HCT116 (cell line): ENCODE results near the gene ESRP2.

Experiments used
- EZH2 ChIP-seq: fragments of 200-600 bp; sonication (generic); IDR thresholded peaks from 2 replicates; pipeline ENCODE4 v1.6.1; 2017; ENCODE audit warnings: antibody characterized with exemption, mixed run types
- EZH2phosphoT487 ChIP-seq: fragments of 200-600 bp; IDR thresholded peaks from 2 replicates; pipeline ENCODE4 v1.6.1; 2018; ENCODE audit warnings: antibody characterized with exemption, borderline replicate concordance
- POLR2A ChIP-seq: IDR thresholded peaks from 2 replicates; pipeline ENCODE4 v1.7.0; 2011; ENCODE audit warnings: borderline replicate concordance; ENCODE audit not compliant: insufficient read depth, insufficient read length; ENCODE audit errors: extremely low read depth
- TCF7L2 ChIP-seq: IDR thresholded peaks from 2 replicates; pipeline ENCODE4 v1.7.0; 2011; ENCODE audit warnings: borderline replicate concordance, inconsistent platforms; ENCODE audit not compliant: insufficient read depth, insufficient read length; ENCODE audit errors: extremely low read depth
- ZFX ChIP-seq: fragments of 450-650 bp; IDR thresholded peaks from 2 replicates; pipeline ENCODE4 v1.6.1; 2017
- TF ChIP-seq, protein P1 (sequence below), 3 experiments: fragments of 200-600 bp in 1 of 3; sonication (generic) in 1 of 3; IDR thresholded peaks in 2 of 3; conservative IDR thresholded peaks in 1 of 3; 2 replicates each; pipeline ENCODE4 v1.5.1; 2012 to 2017; ENCODE audit warnings: low read depth in 2 of 3, low read length in 2 of 3, antibody characterized with exemption in 1 of 3, borderline replicate concordance in 1 of 3, control low read depth in 1 of 3, mild to moderate bottlenecking in 1 of 3, mixed read lengths in 1 of 3, mixed run types in 1 of 3, moderate library complexity in 1 of 3; ENCODE audit not compliant: insufficient read depth in 1 of 3

DNA sequence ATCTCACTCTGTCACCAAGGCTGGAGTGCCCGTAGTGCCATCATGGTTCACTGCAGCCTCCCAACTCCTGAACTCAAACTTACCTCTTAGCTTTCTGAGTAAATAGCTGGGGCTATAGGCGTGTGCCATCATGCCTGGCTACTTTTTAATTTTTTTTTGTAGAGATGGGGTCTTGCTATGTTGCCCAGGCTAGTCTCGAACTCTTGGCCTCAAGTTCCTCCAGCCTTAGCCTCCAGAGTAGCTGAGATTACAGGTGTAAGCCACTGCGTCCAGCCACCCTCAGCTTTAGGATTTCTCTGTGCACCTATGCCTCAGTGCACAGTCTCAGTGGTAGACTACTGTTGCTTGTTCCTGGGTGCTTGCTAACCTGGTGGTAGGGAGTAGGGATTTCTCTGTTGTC is 33.9 kb upstream of the ESRP2 start:
- TF ChIP-seq, protein P1, sequence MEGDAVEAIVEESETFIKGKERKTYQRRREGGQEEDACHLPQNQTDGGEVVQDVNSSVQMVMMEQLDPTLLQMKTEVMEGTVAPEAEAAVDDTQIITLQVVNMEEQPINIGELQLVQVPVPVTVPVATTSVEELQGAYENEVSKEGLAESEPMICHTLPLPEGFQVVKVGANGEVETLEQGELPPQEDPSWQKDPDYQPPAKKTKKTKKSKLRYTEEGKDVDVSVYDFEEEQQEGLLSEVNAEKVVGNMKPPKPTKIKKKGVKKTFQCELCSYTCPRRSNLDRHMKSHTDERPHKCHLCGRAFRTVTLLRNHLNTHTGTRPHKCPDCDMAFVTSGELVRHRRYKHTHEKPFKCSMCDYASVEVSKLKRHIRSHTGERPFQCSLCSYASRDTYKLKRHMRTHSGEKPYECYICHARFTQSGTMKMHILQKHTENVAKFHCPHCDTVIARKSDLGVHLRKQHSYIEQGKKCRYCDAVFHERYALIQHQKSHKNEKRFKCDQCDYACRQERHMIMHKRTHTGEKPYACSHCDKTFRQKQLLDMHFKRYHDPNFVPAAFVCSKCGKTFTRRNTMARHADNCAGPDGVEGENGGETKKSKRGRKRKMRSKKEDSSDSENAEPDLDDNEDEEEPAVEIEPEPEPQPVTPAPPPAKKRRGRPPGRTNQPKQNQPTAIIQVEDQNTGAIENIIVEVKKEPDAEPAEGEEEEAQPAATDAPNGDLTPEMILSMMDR (IDR thresholded peaks at IDR 0.05 in 2 of 3, conservative IDR thresholded peaks at IDR 0.05 in 1 of 3; ENCODE audit: borderline replicate concordance in 1 of 3, insufficient read depth in 1 of 3, low read depth in 2 of 3, low read length in 2 of 3), result no peak
- no peak for TF ChIP-seq POLR2A
- no peak for TF ChIP-seq EZH2phosphoT487
- TF ChIP-seq TCF7L2, result no peak
- TF ChIP-seq ZFX, result no peak
- no peak for TF ChIP-seq EZH2
